EL (cell line): Measurements from ENCODE around the gene DBR1.

Source experiments
- DNase-seq: peaks from one replicate; pipeline ENCODE4 v3.0.0-alpha.2; 2016

Gene DBR1

DNA sequence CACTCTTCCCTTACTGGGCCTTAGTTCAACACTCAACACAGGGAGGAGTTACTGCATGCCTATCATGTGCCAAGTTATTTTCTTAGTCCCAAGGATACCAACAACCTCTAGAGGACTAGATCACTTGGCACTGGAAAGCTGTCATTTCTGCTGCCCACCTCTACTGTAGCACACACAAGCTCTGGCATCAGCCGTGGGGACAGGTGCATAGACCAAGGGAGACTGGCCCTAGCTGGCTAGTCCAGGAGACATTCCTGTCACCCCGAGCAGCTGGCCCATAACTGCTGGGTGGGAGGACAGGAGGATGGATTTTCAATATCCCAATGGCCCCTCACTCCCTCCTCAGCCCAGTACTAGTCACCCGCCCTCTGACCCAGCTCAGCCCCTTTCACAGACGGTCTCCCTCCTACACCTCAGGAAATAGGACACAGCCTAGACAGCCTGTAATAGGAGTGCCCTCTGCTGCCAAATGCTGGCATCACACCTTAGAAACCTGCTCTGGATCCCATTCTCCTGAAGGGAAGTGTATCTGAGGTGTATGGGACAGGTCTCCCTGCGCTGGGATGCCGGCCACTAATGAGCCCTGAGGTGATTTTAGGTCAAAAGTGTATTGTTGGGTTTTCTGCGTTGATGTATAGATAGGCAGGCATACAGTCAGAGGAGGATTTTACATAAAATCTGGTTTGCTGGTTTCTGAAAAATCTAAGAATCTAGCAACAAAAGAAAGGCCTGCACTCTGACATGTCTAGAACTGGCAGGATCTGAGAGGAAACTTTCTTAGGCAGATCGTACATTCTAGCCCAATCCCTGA is 55.9 kb downstream of the DBR1 start:
- DNase-seq: peak; percentile 76

- peak; percentile 74 for DNase-seq
These were observed 59.4 kb downstream of the DBR1 start, which contains the start of gene DZIP1L for GRCh38 chr3:138114988-138115971. DZIP1L (minus strand) TSS chr3:138115608; CDS start chr3:138103971, 11,637 bp downstream.

- DNase-seq: peak; percentile 49
These were observed 60.2 kb downstream of the DBR1 start for GRCh38 chr3:138114431-138114918.

- no peak for DNase-seq
These were observed 61.4 kb downstream of the DBR1 start for GRCh38 chr3:138113326-138113725.

DNA sequence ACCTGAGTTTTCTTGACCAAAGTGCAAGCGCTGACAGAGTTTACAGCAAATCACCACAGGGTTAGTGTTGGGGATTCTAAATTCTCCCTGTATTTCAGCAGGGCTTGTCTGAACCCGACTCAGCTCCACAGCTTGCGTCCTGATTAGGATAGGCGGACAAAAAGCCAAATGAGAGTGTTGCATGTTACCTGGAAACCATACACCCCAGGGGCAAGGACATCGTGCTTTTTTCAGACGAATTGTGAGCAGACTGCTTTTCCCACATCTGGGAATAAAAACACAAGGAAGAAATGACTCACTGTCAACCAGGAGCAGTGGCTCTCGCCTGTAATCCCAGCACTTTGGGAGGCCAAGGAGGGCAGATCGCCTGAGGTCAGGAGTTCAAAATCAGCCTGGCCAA is 62.4 kb downstream of the DBR1 start:
- no peak for DNase-seq
